Panc1 (cell line): ENCODE data around the gene CLMN. TPM values are rescaled to one million over a fixed set of nuclear protein-coding genes. Genes with fewer than 3 reads are reported as not detected.

Experiments
- ATAC-seq: fragments of 200-7000 bp; cut with Tn5 transposase; 2 replicates; pipeline ENCODE4 v1.9.1; 2020; ENCODE audit warnings: mild to moderate bottlenecking, moderate library complexity
- BruUV-seq: library from RNA; stranded (reverse); fragments of 400-500 nt; replicated peaks from 2 replicates; lab custom pipeline; 2021; lab: Mats Ljungman, UMichigan
- CTCF ChIA-PET: fragments of 300-600 bp; sonication (Branson Sonifier 250); formaldehyde crosslinking; loops from one replicate; lab custom pipeline; 2022; ENCODE audit warnings: antibody characterized with exemption; lab: Charles Lee
- POLR2A ChIA-PET: fragments of 300-600 bp; sonication (Branson Sonifier 250); formaldehyde crosslinking; loops from one replicate; lab custom pipeline; 2022; ENCODE audit warnings: antibody characterized with exemption; lab: Charles Lee
- DNase-seq: peaks from one replicate; pipeline ENCODE4 v3.0.0-alpha.2; 2010; ENCODE audit warnings: low read depth, low spot score
- H3K27ac ChIP-seq: 2 replicates; pipeline ENCODE4 v1.5.1; 2011; ENCODE audit warnings: mild to moderate bottlenecking, low read length, inconsistent platforms
- H3K27me3 ChIP-seq: fragments of 200-500 bp; sonication (Bioruptor generic); 2 replicates; pipeline ENCODE4 v1.6.0; 2014; ENCODE audit warnings: low read length, inconsistent platforms; ENCODE audit not compliant: control insufficient read depth, insufficient read depth
- H3K36me3 ChIP-seq: fragments of 200-500 bp; sonication (Bioruptor generic); 2 replicates; pipeline ENCODE4 v1.5.1; 2014; ENCODE audit warnings: inconsistent platforms, mild to moderate bottlenecking, low read length, moderate library complexity; ENCODE audit not compliant: control insufficient read depth, insufficient read depth
- H3K4me1 ChIP-seq: 2 replicates; pipeline ENCODE4 v1.5.1; 2011; ENCODE audit warnings: inconsistent platforms, mild to moderate bottlenecking, low read length, moderate library complexity; ENCODE audit not compliant: control insufficient read depth, insufficient read depth
- H3K4me3 ChIP-seq, 2 experiments: 2 replicates each; pipeline ENCODE4 v1.5.1; 2011 to 2012; ENCODE audit warnings: low read depth in 2 of 2, low read length in 2 of 2, mild to moderate bottlenecking in 2 of 2, inconsistent platforms in 1 of 2, moderate library complexity in 1 of 2
- H3K9me3 ChIP-seq: fragments of 200-500 bp; sonication (Bioruptor generic); 2 replicates; pipeline ENCODE4 v1.5.1; 2014; ENCODE audit warnings: low read depth, mild to moderate bottlenecking, inconsistent platforms, low read length, moderate library complexity; ENCODE audit not compliant: control insufficient read depth, insufficient read depth
- CTCF ChIP-seq: fragments of 450-650 bp; IDR thresholded peaks from 2 replicates; pipeline ENCODE4 v1.5.1; 2017; ENCODE audit warnings: mild to moderate bottlenecking
- POLR2AphosphoS5 ChIP-seq: IDR thresholded peaks from 2 replicates; pipeline ENCODE4 v1.6.1; 2012; ENCODE audit warnings: mild to moderate bottlenecking, low read depth, low read length, moderate library complexity
- REST ChIP-seq, 2 experiments: IDR thresholded peaks; 2 replicates each; pipeline ENCODE4 v1.6.1; 2011 to 2012; ENCODE audit warnings: low read depth in 2 of 2, control low read depth in 1 of 2, low read length in 1 of 2, mild to moderate bottlenecking in 1 of 2, moderate library complexity in 1 of 2; ENCODE audit not compliant: insufficient read depth in 1 of 2
- SIN3A ChIP-seq: IDR thresholded peaks from 2 replicates; pipeline ENCODE4 v1.6.1; 2012; ENCODE audit warnings: low read depth, mild to moderate bottlenecking, low read length, moderate library complexity, borderline replicate concordance; ENCODE audit not compliant: insufficient read depth
- TCF7L2 ChIP-seq: IDR thresholded peaks from 2 replicates; pipeline ENCODE4 v1.6.1; 2011; ENCODE audit warnings: mild to moderate bottlenecking, low read depth, low read length, inconsistent platforms
- in situ Hi-C: cut with HindIII; loops from 2 replicates; pipeline ENCODE4 v1.10.0; 2016; ENCODE audit warnings: low sequenced_read_pairs, low pct_unique_long_range_greater_than_20kb
- intact Hi-C: fragments of 100-400 bp; cut with micrococcal nuclease; formaldehyde crosslinking; loops from one replicate; pipeline ENCODE4 v1.10.0; 2022; ENCODE audit not compliant: unreplicated experiment
- total RNA-seq: library from RNA; stranded (reverse); gene quantifications from one replicate; pipeline ENCODE4 v1.2.1, GENCODE V29; 2021; ENCODE audit not compliant: unreplicated experiment

Gene CLMN
- total RNA-seq, 1 experiment from 2014 or later: 34.9 TPM

- Histone ChIP-seq H3K27me3 (no peaks in the 10 kb centered on the region), H3K36me3 (0 out of 2 replicates have a peak, but pooled peaks cover under 1% of the 10 kb centered on the region), H3K4me1 (peaks cover 16% of the 10 kb centered on the region), H3K9me3 (no peaks in the 10 kb centered on the region; the same call in 1 of the 2 replicates), H3K4me3 (no peak overlapping the region), H3K27ac (no peak overlapping the region)
- no peak for TF ChIP-seq SIN3A
- TF ChIP-seq REST (IDR thresholded peaks at IDR 0.05; ENCODE audit: insufficient read depth in 1 of 2, low read depth in 2 of 2, low read length in 1 of 2): no peak
- no peak for TF ChIP-seq POLR2AphosphoS5
- no peak for TF ChIP-seq CTCF
- TF ChIP-seq TCF7L2: no peak
- ChIA-PET CTCF (no interaction called here), POLR2A (no interaction called here)
- in situ Hi-C loops: no loop called here
- no peak for ATAC-seq
- intact Hi-C loops: no loop called here
- no peak for DNase-seq
- BruUV-seq: no TSS peak
These were observed 168.8 kb downstream of the CLMN start for GRCh38 chr14:95150910-95151309.

- TF ChIP-seq TCF7L2 (no peak), SIN3A (no peak), CTCF (no peak), POLR2AphosphoS5 (no peak), REST (IDR thresholded peaks at IDR 0.05; ENCODE audit: insufficient read depth in 1 of 2, low read depth in 2 of 2, low read length in 1 of 2) (no peak)
- ChIA-PET CTCF (interaction anchor here (0.7 kb wide), 1 partner anchor 1739 kb away, joined by 3 read pairs; no protein-coding TSS in a partner anchor), POLR2A (no interaction called here)
- H3K9me3 ChIP-seq: peaks cover 2% of the 10 kb centered on the region; the same call in 1 of the 2 replicates
- H3K27me3 ChIP-seq: no peaks in the 10 kb centered on the region
- H3K27ac ChIP-seq: no peak overlapping the region
- BruUV-seq: no TSS peak
- DNase-seq: no peak
- H3K36me3 ChIP-seq: no peaks in the 10 kb centered on the region
- intact Hi-C loops (no loop called here), in situ Hi-C loops (no loop called here)
- peaks cover 6% of the 10 kb centered on the region for H3K4me1 ChIP-seq
- H3K4me3 ChIP-seq: no peak overlapping the region
- ATAC-seq: no peak
These were observed 170.3 kb downstream of the CLMN start for GRCh38 chr14:95149441-95149840.
